GM18861 (cell line): ENCODE results near the gene CRACR2B.

Source experiments
- ATAC-seq: cut with Tn5 transposase; IDR thresholded peaks from one replicate; pipeline ENCODE4 v1.9.1; 2021; ENCODE audit not compliant: unreplicated experiment

Gene CRACR2B

DNA sequence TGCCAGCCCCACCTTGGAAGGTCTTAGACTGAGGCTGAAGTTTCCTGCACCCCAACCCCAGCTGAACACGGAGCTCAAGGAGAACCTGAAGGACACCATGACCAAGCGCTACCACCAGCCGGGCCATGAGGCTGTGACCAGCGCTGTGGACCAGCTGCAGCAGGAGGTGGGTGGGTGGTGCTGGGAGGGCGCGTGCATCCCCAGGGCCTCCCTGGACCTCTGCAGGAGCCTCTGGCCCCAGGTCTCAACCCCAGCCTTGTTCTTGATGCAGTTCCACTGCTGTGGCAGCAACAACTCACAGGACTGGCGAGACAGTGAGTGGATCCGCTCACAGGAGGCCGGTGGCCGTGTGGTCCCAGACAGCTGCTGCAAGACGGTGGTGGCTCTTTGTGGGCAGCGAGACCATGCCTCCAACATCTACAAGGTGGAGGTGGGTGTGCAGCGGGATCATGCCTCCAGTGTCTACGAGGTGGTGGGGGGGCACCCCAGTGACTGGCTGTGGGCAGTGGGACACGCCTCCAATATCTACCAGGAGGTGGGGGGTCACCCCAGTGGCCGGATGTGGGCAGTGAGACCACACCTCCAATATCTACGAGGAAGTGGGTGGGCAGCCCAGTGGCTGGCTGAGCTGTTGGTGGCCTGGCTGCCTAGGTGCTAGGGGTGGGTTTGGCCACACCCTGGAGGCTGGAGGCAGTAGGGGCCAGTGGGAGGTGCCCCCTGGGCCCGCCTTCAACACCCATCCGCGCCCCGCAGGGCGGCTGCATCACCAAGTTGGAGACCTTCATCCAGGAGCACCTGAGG, 9.7 kb downstream of the CRACR2B start:
- no peak for ATAC-seq

DNA sequence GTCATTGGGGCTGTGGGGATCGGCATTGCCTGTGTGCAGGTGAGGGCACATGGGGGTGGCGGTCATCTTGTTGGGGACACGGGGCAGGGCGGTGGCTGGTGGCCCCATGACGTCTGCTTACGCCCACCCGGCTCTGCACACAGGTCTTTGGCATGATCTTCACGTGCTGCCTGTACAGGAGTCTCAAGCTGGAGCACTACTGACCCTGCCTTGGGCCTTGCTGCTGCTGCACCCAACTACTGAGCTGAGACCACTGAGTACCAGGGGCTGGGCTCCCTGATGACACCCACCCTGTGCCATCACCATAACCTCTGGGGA, 10.2 kb downstream of the CRACR2B start:
- ATAC-seq = no peak

DNA sequence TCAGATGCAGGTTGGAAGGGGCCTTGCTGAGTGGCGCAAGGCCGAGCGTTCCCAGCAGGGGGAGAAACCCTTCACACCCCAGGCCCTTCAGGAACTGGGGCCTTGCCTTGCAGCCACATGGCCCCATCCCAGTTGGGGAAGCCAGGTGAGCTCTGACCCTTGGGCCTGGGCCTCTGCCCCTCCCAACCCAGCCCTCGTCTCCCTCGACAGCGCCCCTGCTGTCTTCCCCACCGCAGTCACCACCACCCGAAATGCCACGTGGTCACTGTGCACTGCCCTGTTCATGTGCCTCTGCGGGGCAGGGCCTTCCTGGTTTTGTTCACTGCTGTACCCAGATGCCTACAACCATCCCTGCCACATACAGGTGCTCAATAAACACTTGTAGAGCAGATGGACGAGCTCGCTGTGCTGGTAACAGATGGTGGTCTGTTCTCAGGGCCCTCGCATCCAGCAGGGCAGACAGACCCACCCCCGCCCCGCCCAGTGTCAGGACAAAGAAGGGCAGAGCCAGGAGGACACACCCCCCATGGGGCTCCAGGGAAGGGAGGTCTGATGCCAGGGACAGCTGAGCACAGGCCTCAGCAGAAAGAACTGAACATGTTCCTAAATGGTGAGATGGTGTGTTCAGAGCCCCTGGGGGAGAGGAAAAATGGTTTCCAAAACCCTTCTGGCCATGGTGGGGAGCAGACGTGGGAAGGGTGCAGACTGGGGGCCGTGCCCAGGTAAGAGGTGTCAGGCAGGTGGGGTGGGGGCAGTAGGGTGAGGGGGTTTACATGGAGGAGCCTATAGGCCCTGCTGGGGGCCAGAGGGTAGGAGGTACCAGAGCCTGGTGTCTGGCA, 10.9 kb downstream of the CRACR2B start:
- ATAC-seq = no peak

DNA sequence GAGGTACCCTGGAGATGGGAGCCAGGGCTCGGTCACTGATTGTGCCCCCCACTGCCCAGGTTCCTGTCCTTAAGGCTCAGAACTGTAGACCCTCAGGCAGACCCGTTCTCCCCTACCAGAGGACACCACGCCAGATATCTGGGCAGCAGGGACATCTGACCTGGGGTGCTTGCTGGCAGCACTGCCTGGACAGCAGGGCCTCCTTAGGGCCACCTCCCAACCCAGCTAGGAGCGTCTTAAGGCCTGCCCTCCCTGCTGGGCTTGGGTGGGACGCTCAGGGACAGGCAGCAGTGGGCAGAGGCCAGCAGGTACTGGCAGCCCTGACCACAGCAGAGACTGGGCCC, 11.5 kb downstream of the CRACR2B start:
- no peak for ATAC-seq

DNA sequence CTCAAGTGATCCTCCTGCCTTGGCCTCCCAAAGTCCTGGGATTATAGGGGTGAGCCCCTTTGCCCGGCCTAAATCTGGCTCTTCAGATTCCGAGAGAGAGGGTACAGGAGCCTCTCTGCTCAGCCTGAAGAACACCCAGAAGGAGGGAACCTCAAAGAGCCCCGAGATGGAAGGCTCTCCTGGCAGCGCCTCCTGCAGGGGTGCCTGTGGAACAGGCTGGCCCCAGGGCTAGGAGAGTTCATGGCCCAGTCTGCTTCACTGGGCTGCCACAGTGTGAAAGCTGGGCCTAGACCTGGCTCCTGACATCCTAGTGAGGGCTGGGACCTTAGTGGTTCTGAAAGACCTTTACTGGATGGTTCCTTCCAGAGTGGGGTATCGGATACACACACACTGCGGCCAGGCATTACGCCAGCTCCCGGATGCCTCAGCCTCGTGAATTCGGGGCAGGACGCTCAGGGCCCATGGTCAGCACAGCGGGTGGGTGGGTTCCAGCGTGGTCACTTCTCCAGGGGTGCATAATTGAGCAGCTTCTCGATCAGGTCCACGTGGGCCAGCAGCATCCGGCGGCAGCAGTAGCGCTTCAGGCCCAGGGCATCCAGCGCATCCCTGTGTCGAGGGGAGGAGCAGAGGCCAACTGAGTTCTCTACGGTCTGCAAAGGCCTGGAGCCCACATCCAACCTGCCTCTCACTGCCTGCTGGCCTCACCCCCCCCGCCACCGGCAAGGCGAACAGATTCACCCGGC, 12.3 kb downstream of the CRACR2B start:
- no peak for ATAC-seq

DNA sequence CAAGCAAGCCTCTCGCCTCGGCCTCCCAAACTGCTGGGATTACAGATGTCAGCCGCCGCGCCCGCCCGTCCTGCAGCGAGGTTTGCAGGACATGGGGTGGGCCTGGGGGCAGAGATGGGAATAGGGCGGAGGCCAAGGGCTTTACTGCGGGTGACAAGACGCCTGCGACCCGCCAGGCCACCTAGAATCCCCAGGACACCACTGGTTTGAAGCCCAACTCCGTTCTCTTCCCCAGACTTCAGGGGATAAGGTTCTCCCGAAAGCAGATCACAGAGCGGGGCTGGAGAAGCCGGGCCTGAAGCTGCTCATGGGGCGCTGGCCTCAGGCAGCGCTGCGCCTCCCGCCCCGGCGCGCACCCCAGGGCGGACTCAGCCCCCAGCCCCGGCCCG, 14.3 kb downstream of the CRACR2B start:
- no peak for ATAC-seq

DNA sequence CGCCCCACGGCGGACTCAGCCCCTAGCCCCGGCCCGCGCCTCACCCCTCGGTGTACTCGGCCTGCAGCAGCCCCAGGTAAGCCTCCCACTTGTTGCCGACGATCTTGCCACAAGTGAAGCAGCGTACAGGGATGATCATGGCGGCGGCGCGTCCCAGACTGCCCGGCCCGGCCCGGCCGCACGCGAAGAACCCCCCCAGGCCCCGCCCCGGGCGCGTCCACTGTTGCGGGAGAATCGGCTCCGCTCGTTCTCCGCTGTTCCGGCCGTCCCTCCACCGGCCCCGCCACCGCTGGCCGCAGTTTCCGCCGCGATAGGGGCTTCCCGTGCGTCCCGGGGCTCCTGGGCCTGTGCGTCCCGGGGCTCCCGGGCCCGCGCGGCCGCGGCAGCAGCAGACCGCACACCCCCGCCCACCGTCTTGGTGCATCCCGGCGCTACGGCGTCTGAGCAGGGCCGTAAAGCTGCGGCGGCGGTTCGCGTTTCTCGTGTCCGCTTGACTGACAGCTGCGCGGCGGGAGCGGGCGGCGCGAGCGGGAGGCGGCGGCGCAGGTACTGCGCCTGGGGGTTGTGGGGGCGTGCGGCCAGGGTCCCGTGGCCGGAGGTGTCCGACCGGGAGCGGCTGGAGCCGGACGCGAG, 14.8 kb downstream of the CRACR2B start, which contains the start of the genes POLR2L and TSPAN4:
TSS of gene POLR2L (minus strand) at position 160 of the 633 bp plus-strand sequence. CDS start at position 139, 21 bp downstream.
TSS of gene TSPAN4 (plus strand) at position 483 of the 633 bp plus-strand sequence. CDS start 7,453 bp downstream, outside the sequence.
- ATAC-seq = peak; percentile 39

DNA sequence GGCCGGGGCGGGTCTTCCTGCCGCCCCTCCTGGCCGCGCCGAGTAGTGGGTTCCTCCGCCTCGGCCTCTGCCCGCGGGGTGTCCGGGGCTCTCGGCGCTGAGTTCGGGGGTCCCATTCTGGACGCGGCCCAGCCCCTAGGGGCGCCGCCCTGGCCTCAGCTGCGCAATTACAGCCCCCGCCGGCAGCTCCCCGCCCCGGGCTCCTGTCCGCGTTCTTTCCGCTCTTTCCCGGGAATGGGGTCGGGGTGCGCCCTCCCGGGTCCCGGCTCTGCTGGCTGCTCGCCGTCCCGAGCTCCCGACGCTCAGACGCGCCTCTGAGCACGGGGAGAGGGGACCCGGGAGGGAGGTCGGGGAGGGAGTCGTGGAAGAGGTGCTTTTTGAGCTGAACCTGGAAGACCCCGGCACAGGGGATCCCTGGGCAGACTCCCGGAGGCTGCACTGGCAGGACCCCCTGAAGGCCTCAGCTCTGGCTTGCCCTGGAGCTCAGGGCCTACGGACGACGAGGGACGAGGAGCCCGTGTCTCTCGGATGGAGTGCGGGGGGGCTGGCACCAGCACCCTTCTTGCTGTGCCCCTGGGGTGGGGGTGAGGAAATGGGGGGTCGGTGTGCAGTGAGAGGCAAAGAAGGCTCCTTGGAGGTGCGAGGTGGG, 15.5 kb downstream of the CRACR2B start:
- no peak for ATAC-seq

DNA sequence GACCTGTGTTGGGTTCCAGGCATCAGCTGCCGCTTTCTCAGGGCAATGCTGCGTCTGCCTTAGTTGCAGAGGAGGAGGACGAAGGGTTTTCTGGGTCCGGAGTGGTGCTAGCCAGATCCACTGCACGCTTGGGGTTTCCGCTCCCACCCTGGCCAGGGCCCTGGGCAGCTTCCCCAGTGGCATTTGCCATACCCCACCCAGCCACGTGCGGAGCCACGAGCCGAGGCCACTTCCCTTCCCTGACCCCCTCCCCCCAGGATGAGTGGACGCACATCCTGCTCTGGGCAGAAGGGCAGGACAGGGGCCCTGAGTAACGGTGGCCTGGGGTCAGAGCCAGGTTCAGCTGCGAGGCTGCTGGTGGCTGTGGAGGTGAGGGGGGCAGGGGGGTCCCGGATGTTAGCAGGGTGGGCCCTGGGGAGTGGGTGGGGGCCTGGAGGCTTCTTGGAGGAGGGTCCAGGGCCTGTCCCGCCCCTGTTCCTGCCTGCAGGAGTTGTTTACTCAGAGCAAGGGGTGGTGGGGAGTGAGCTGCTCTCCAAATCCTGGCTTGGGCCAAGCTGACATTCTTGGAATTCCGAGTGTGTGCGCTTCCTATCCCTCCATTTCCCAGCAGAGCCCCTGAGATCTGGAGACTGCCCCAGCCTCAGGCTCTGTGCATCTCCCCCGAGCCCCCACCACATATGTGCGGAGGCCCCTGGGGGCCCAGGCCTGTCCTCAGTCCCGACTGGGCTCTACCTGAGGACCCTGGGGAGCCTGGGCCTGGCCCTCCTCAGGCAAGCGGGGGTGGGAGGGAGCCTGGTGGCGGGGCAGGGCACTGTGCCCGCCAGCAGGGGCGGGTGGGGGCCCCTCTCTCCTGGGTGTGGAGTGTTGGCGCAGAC, 16.3 kb downstream of the CRACR2B start:
- no peak for ATAC-seq

DNA sequence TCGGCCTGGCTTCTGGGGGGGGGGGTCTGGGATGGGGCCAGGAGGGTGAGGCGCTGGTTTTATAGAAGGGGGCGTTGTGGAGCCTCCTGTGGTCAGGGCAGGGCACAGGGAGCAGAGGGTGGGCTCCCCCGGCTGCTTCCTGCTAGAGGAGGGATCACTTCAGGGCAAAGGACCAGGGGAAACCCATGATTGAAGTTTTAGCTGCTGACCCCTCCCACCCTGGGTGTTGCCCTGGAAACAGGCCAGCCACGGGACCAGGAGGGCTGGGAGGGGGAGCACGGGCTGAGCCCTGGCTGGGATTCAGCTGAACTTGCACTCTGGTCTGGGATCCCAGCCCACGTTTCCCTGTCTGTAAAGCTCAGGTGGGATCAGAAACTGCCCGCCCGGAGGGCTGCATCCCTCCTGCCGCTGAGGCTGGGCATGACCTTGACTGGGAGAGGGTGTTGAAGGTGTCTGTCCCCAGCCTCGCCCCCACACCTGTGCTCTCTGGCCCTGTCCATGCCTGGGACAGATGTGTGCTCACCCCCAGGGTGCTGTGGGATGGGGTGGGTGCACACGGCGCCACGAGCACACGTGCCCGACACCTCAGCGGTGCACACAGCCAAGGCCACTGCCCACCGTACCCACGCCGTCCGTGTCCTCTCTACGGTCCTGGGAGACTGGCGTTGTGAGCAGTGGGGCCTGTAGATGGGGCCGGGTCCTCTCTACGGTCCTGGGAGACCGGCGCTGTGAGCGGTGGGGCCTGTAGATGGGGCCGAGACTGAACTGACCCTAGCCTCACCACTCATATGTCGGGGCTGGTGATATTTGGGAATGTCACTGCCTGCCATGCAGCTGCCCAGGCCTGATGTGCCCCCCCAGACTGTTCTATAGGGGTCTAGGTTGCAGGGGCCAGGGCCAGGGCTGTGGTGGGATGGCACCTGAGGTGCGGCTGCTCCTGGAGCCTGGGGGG, 17.2 kb downstream of the CRACR2B start:
- ATAC-seq = no peak

DNA sequence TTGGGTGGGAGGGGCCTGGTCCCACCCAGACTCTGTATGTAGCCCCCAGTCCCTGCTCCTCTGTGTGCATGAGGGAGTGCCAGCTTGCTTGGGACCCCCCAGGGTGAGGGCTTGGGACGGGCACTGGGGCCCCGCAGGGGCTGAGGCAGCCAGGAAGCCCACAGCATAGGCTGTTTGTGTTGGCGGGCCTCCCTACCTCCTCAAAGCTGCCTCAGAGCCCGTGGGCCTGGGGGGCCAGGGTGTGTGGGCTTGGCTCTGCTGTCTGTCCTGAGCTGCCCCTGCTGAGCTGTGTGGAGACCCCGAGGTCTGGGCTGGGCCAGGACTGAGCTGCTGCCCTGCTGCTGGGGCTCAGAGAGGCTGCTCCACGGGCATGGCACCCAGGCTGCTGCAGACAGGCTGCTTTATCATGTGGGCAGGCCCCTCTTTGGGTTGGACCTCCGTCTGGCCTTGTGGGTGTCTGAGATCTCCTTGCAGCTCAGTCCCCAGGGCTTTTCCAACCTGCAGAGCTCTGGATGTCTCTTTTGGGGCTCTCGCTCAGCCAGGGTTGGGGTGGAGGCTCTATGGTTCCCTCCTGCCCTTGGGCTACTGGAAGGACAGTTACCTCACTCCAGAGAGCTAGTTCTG, 18.3 kb downstream of the CRACR2B start:
- no peak for ATAC-seq

DNA sequence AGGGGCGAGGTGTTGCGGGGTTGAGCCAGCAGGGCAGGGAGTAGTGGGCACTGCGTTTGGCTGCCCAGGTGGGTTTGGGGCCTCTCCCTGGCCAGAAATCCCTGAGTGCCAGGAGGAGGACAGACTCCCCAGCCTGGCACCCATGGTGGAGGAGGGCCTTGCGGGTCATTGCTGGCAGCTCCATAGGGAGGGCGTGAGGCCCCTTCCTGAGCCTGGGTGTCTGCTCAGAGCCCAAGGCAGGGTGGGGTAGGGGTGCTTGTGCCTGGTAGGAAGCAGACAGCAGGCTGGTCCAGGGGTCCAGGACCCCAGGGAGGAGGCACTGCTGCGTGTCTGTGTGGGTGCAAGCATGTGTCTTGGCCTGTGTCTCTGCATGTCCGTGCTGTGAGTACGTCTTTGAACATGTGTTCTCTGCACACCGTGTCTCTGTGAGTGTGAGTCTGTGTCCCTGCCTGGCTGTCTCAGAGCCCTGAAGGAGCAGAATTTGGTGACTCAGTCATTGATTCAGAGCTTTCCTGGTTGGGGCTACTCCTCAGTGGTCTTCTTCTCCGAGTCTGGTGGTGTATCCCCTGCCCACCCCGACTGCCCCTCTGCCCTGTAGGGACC, 18.9 kb downstream of the CRACR2B start:
- no peak for ATAC-seq

DNA sequence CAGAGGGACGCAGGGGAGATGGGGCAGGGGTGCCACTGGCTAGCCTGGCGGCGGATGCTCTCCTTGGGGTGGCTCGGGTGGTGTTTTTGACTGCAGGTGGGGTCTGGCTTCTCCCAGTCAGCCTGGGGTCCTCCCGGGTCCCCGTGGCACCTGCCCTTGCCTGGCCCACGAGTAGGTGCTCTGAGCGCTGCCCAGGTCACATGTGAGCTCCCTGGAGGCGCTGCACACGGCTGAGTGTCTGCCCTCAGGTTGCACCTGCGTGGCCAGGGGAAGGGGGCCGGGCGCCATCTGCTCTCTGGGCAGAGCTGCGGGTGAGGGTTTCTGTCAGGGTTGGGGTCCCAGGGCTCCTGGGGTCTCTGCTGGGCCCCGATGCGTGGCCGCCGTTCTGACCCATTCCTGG, 20.2 kb downstream of the CRACR2B start:
- ATAC-seq = no peak

DNA sequence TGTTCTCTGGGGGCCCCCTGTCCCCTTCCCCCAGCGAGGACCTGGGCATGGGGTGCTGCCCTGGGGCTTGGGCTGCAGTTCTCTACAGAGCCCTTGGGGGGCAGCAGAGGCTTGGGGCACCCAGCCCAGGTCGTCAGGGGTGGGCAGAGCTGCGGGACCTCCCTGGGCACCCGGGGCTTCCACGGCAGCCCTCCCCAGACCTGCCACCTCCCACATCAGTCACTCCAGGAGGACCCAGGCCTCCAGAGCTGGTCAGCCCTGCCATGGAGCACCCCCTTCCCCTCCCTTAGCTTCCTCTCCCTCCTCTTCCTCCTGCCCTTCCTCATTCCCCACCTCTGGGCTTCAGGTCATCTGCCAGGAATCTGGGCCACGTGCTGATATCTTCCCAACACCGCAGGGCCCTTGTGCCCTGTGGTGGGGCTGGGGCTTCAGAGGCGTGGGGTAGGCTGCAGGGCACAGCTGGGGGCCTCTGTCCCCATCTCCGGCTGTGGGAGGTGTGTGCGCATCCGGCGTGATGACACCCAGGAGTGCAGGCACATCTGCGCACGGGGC, 20.7 kb downstream of the CRACR2B start:
- no peak for ATAC-seq

DNA sequence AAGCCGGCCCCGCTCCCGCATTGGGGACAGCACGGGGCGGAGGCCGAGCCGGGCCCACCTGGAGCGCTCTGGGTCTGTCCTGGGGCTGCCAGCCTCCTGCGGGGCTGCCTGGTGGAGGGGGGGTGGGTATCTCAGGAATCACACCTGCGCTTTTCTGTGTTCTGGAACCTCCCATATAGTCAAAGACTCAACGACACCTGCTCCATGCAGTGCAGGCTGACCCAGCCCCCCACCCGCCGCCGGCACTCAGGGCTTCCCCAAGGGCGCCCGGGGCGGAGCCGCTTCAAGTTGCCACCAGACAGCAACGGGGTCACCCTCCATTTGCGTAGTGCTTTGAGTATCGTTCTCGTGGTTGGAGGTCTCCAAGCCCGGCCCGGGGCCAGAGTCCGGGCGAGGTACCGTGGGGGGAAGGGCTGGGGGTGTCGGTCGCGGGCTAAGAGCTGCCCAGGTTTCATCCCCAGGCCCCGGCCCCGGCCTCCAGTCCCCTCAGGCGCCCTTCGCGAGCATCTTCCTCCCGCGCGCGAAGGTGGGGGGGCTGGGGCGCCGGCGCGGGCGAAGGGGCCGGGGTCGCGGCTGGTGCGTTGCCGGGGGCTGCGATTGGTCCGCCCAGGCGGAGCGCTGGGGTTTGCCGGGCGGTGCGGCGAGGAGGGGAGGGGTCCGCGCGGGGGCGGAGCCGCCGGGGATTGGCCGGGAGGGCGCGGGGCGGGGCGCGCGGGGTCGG, 21.5 kb downstream of the CRACR2B start:
- no peak for ATAC-seq

DNA sequence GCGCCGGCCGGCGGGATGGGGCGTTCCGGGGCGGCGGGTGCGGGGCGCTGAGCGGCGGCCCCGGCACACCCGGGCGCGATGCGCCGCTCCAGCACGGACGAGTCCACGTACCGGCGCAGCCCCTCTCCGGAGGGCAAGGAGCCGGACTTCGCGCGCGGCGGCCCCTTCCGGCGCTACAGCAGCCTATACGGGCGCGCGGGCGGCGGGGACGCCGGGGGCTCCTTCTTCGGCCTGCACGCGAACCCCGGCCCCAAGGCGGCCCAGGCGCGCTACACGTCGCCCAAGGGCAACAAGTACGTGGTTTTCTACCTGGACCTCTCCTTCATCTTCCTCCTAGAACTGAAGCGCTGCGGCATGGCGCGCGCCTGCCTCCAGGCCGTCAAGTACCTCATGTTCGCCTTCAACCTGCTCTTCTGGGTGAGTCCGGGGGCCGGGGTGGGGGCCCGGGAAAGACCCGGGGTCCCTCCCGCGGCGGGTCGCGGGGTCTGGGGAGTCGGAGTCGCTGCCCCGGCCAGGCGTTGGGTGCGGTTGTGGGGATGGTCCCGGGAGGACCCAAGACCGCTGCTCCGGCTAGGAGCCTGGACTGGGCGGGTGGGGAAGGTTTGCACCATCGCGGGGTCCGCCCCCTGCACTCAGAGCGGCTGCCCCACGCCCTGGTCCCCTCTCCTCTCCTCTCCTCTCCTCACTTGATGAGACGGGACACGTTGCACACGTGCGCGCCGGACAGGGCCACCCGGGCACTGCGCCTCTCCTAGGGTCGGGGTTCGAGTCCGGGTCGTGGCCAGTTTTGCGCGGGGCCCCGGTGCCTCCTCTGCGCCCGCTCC, 22.4 kb downstream of the CRACR2B start:
- no peak for ATAC-seq
